PC-9 (cell line): ENCODE results near the gene TMEM176A. TPM values are rescaled to one million over a fixed set of nuclear protein-coding genes. Genes with fewer than 3 reads are reported as not detected.

Source experiments
- BruUV-seq: library from RNA; stranded (reverse); fragments of 400-500 nt; replicated peaks from 2 replicates; lab custom pipeline; 2021; lab: Mats Ljungman, UMichigan
- CTCF ChIA-PET: fragments of 300-600 bp; sonication (Branson Sonifier 250); formaldehyde crosslinking; loops from one replicate; lab custom pipeline; 2022; ENCODE audit warnings: antibody characterized with exemption; lab: Charles Lee
- POLR2A ChIA-PET: fragments of 300-600 bp; sonication (Branson Sonifier 250); formaldehyde crosslinking; loops from one replicate; lab custom pipeline; 2022; ENCODE audit warnings: antibody characterized with exemption; ENCODE audit not compliant: unreplicated experiment; lab: Charles Lee
- DNase-seq, 2 experiments: peaks; one replicate each; pipeline versions ENCODE4 v3.0.0 to v3.0.0-alpha.2; 2015 to 2022; ENCODE audit warnings: mixed read lengths in 1 of 2
- H2AFZ ChIP-seq: fragments of 200-600 bp; sonication (generic); 2 replicates; pipeline ENCODE4 v1.8.1; 2017; ENCODE audit warnings: antibody characterized with exemption
- H3F3A ChIP-seq: fragments of 200-600 bp; sonication (generic); 2 replicates; pipeline ENCODE4 v1.8.1; 2017; ENCODE audit warnings: antibody characterized with exemption, mild to moderate bottlenecking, low read depth; ENCODE audit not compliant: insufficient read depth
- H3K27ac ChIP-seq: fragments of 200-600 bp; sonication (generic); 2 replicates; pipeline ENCODE4 v1.6.1; 2016; ENCODE audit warnings: mixed run types
- H3K27me3 ChIP-seq: fragments of 200-600 bp; sonication (generic); 2 replicates; pipeline ENCODE4 v1.6.1; 2016; ENCODE audit warnings: low read depth, mixed run types; ENCODE audit not compliant: insufficient read depth
- H3K36me3 ChIP-seq: fragments of 200-600 bp; sonication (generic); 2 replicates; pipeline ENCODE4 v1.6.1; 2016; ENCODE audit warnings: low read depth, mixed run types
- H3K4me1 ChIP-seq: fragments of 200-600 bp; sonication (generic); replicated peaks from 2 replicates; pipeline ENCODE4 v1.6.1; 2016; ENCODE audit warnings: mixed run types; ENCODE audit not compliant: insufficient read depth
- H3K4me2 ChIP-seq: fragments of 200-600 bp; sonication (generic); 2 replicates; pipeline ENCODE4 v1.6.1; 2017; ENCODE audit warnings: mixed run types
- H3K4me3 ChIP-seq: fragments of 200-600 bp; sonication (generic); 2 replicates; pipeline ENCODE4 v1.6.1; 2016; ENCODE audit warnings: mixed run types
- H3K79me2 ChIP-seq: fragments of 200-600 bp; sonication (generic); 2 replicates; pipeline ENCODE4 v1.6.1; 2017; ENCODE audit warnings: low read depth, mixed run types
- H3K9me2 ChIP-seq: fragments of 200-600 bp; sonication (generic); 2 replicates; pipeline ENCODE4 v1.8.1; 2017; ENCODE audit warnings: mild to moderate bottlenecking; ENCODE audit not compliant: insufficient read depth
- H3K9me3 ChIP-seq: fragments of 200-600 bp; sonication (generic); 2 replicates; pipeline ENCODE4 v1.8.1; 2016; ENCODE audit warnings: low read depth; ENCODE audit not compliant: insufficient read depth
- H4K20me1 ChIP-seq: fragments of 200-600 bp; sonication (generic); 2 replicates; pipeline ENCODE4 v1.8.1; 2017; ENCODE audit not compliant: insufficient read depth
- CTCF ChIP-seq: fragments of 200-600 bp; sonication (generic); conservative IDR thresholded peaks from 2 replicates; pipeline ENCODE4 v1.6.1; 2017; ENCODE audit warnings: mixed run types, antibody characterized with exemption, mild to moderate bottlenecking, moderate library complexity
- EZH2 ChIP-seq: fragments of 200-600 bp; sonication (generic); IDR thresholded peaks from 2 replicates; pipeline ENCODE4 v1.8.0; 2017; ENCODE audit warnings: antibody characterized with exemption, low read depth
- intact Hi-C: fragments of 100-400 bp; cut with micrococcal nuclease; formaldehyde crosslinking; loops from one replicate; pipeline ENCODE4 v1.10.0; 2022; ENCODE audit not compliant: unreplicated experiment
- total RNA-seq: library from RNA; stranded (reverse); gene quantifications from 2 replicates; pipeline ENCODE4 v1.2.3, GENCODE V29; 2021

TMEM176A gene
- total RNA-seq, 1 experiment from 2014 or later: not detected

DNA sequence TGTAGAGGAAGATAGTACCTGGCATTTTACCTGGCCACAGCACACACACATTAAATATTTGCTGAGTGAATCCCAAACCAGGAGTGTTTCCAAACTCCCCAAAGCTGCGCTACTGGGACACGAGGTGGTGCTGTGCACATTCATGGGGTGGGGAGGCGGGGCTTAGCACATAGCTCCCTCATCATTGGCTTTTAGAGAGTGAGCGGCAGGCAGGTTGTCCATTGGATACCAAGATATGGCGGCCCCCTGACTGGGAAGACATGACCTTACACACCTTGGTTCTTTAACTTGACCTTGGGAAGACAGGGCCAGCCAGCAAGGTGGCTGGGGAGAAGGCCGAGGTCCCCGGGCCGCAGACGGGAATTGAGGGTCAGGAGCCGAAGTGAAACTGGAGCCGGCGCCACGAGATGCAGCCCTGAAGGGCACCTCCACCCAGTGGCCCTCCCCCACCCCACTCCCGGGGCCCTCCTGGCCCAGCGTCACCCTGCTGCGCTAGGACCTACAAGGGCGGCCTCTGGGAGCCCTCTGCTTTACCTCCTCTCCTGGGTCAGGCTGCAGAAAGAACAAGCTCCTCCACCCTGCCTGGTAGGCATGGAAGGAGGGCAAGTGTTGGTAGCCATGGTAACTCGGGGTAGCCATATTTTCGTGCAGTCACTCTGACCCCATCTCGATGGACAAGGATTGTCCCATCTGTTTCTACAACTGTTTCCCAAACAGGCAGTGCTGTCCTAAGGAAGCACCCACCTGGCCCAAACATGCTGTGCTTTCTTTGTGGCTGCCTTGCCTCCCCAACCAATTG, 24.0 kb downstream of the TMEM176A start:
- TF ChIP-seq EZH2 (no peak), CTCF (no peak)
- Histone ChIP-seq H3K9me2 (no peaks in the 10 kb centered on the region), H2AFZ (no peak overlapping the region), H3K27me3 (peaks cover 57% of the 10 kb centered on the region), H4K20me1 (no peaks in the 10 kb centered on the region), H3K4me3 (no peak overlapping the region), H3K9me3 (no peaks in the 10 kb centered on the region), H3F3A (no peaks in the 10 kb centered on the region), H3K4me1 (no peaks in the 10 kb centered on the region), H3K4me2 (no peak overlapping the region), H3K36me3 (no peaks in the 10 kb centered on the region), H3K79me2 (no peaks in the 10 kb centered on the region), H3K27ac (no peak overlapping the region)
- ChIA-PET POLR2A (no interaction called here), CTCF (interaction anchor here (0.7 kb wide), 2 partner anchors 31 to 86 kb away, joined by 3 read pairs; no protein-coding TSS in a partner anchor)
- peak in 1 of 2 experiments; percentile 43 for DNase-seq
- intact Hi-C loops: no loop called here
- BruUV-seq: no TSS peak

- CTCF ChIA-PET: interaction anchor here (0.6 kb wide), 1 partner anchor 1327 kb away, joined by 6 read pairs; no protein-coding TSS in a partner anchor
- no peak overlapping the region for H3K4me2 ChIP-seq
- no peaks in the 10 kb centered on the region for H3K79me2 ChIP-seq
- no peaks in the 10 kb centered on the region for H3K4me1 ChIP-seq
- H4K20me1 ChIP-seq: no peaks in the 10 kb centered on the region
- peak in 1 of 2 experiments; percentile 38 for DNase-seq
- peaks cover 57% of the 10 kb centered on the region for H3K27me3 ChIP-seq
- H3K36me3 ChIP-seq: no peaks in the 10 kb centered on the region
- POLR2A ChIA-PET: no interaction called here
- no peak overlapping the region for H3K4me3 ChIP-seq
- no peak overlapping the region for H2AFZ ChIP-seq
- H3F3A ChIP-seq: no peaks in the 10 kb centered on the region
- BruUV-seq: no TSS peak
- H3K9me3 ChIP-seq: no peaks in the 10 kb centered on the region
- H3K27ac ChIP-seq: no peak overlapping the region
- intact Hi-C loops: no loop called here
- TF ChIP-seq EZH2 (no peak), CTCF (no peak)
- H3K9me2 ChIP-seq: no peaks in the 10 kb centered on the region
Measured at GRCh38 chr7:150826061-150826849, 25.7 kb downstream of the TMEM176A start.

DNA sequence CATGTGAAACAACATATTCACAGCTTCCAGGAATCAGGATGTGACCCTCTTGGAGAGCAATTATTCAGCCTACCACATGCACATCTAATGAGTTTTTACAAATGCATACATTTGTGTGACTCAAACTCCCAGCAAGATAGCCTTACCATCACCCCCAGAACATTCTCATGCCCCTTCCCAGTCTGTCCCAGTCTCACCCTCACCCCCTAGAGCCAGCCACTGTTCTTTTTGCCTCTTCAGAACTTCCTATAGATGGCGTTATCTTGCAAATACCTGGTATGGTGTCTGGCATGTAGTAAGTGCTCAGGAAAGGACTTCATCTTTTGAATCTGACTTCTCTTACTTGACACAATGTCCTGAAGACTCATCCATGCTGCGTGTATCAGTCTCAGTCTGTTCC, 27.8 kb downstream of the TMEM176A start:
- intact Hi-C loops: no loop called here
- no peaks in the 10 kb centered on the region for H4K20me1 ChIP-seq
- no peak overlapping the region for H3K4me2 ChIP-seq
- ChIA-PET CTCF (no interaction called here), POLR2A (no interaction called here)
- no peaks in the 10 kb centered on the region for H3K9me2 ChIP-seq
- no peak overlapping the region for H3K27ac ChIP-seq
- H3F3A ChIP-seq: no peaks in the 10 kb centered on the region
- H3K4me3 ChIP-seq: no peak overlapping the region
- BruUV-seq: no TSS peak
- no peaks in the 10 kb centered on the region for H3K79me2 ChIP-seq
- H3K4me1 ChIP-seq: no peaks in the 10 kb centered on the region
- H2AFZ ChIP-seq: no peak overlapping the region
- no peak for TF ChIP-seq CTCF
- TF ChIP-seq EZH2: no peak
- H3K9me3 ChIP-seq: no peaks in the 10 kb centered on the region
- no peak for DNase-seq
- no peaks in the 10 kb centered on the region for H3K36me3 ChIP-seq
- H3K27me3 ChIP-seq: peaks cover 54% of the 10 kb centered on the region
